MM.1S (cell line): ENCODE measurements around the gene ERLEC1.

ENCODE experiments used
- DNase-seq: peaks from one replicate; pipeline ENCODE4 v3.0.0-alpha.2; 2015
- H2AFZ ChIP-seq: fragments of 300-600 bp; sonication (generic); 2 replicates; pipeline ENCODE4 v1.6.0; 2016; ENCODE audit warnings: antibody characterized with exemption, low read length
- H3F3A ChIP-seq: fragments of 300-600 bp; sonication (generic); 2 replicates; pipeline ENCODE4 v1.6.1; 2016; ENCODE audit warnings: mild to moderate bottlenecking, antibody characterized with exemption, low read length, moderate library complexity, mixed read lengths; ENCODE audit not compliant: insufficient read depth
- H3K27ac ChIP-seq: fragments of 300-600 bp; sonication (generic); 2 replicates; pipeline ENCODE4 v1.5.1; 2016; ENCODE audit warnings: mild to moderate bottlenecking, low read length
- H3K27me3 ChIP-seq: fragments of 300-600 bp; sonication (generic); replicated peaks from 2 replicates; pipeline ENCODE4 v1.6.0; 2016; ENCODE audit warnings: low read length; ENCODE audit not compliant: insufficient read depth
- H3K36me3 ChIP-seq: fragments of 300-600 bp; sonication (generic); replicated peaks from 2 replicates; pipeline ENCODE4 v1.6.1; 2016; ENCODE audit warnings: mild to moderate bottlenecking, low read length, mixed read lengths; ENCODE audit not compliant: insufficient read depth
- H3K4me1 ChIP-seq: fragments of 300-600 bp; sonication (generic); 2 replicates; pipeline ENCODE4 v1.6.1; 2016; ENCODE audit warnings: low read length, mixed read lengths
- H3K4me2 ChIP-seq: fragments of 300-600 bp; sonication (generic); 2 replicates; pipeline ENCODE4 v1.6.0; 2016; ENCODE audit warnings: low read depth, low read length
- H3K4me3 ChIP-seq: fragments of 300-600 bp; sonication (generic); 2 replicates; pipeline ENCODE4 v1.5.1; 2016; ENCODE audit warnings: low read length, mixed read lengths
- H3K79me2 ChIP-seq: fragments of 300-600 bp; sonication (generic); 2 replicates; pipeline ENCODE4 v1.6.1; 2016; ENCODE audit warnings: mixed run types, low read length, mixed read lengths
- H3K9ac ChIP-seq: fragments of 300-600 bp; sonication (generic); 2 replicates; pipeline ENCODE4 v1.6.1; 2016; ENCODE audit warnings: low read length, mixed read lengths
- H3K9me2 ChIP-seq: fragments of 300-600 bp; sonication (generic); replicated peaks from 2 replicates; pipeline ENCODE4 v1.6.1; 2016; ENCODE audit warnings: mild to moderate bottlenecking, low read length, mixed read lengths; ENCODE audit not compliant: insufficient read depth
- H3K9me3 ChIP-seq: fragments of 300-600 bp; sonication (generic); replicated peaks from 2 replicates; pipeline ENCODE4 v1.6.1; 2016; ENCODE audit warnings: mild to moderate bottlenecking, low read length, mixed read lengths; ENCODE audit not compliant: insufficient read depth
- H4K20me1 ChIP-seq: fragments of 300-600 bp; sonication (generic); 2 replicates; pipeline ENCODE4 v1.6.1; 2016; ENCODE audit warnings: mild to moderate bottlenecking, low read length, moderate library complexity, mixed read lengths; ENCODE audit not compliant: insufficient read depth
- CTCF ChIP-seq: fragments of 300-600 bp; sonication (generic); IDR thresholded peaks from 2 replicates; pipeline ENCODE4 v1.5.1; 2016; ENCODE audit warnings: antibody characterized with exemption, low read length, mixed read lengths
- EZH2 ChIP-seq: fragments of 300-600 bp; sonication (generic); optimal IDR thresholded peaks from 2 replicates; pipeline ENCODE3; 2017; ENCODE audit warnings: low read depth, mild to moderate bottlenecking, antibody characterized with exemption, low read length, mixed read lengths
- EZH2phosphoT487 ChIP-seq: fragments of 300-600 bp; sonication (generic); IDR thresholded peaks from 2 replicates; pipeline ENCODE4 v1.6.1; 2018; ENCODE audit warnings: antibody characterized with exemption, low read length

Gene ERLEC1

DNA sequence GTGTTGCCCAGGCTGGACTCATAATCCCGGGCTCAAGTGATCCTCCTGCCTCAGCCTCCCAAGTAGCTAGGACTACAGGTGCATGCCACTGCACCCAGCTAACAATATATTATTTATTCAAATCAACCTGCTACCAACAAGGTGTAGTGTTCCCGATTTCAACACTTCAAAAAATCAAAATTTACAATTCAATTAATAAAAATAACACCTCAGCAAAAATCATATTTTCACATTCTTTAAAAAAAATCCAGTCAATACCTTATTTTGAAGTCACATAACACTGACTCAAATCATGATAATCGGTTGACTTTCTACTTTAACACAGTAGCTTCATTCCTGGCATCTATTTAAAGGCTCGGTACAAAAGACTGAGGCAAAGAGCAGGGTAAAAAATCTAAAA lies 65.7 kb downstream of the ERLEC1 start:
- H3K27me3 ChIP-seq = no peaks in the 10 kb centered on the region
- H2AFZ ChIP-seq = no peak overlapping the region
- H3K4me2 ChIP-seq = no peak overlapping the region
- H3F3A ChIP-seq = no peaks in the 10 kb centered on the region
- TF ChIP-seq EZH2 (no peak), EZH2phosphoT487 (no peak), CTCF (no peak)
- H3K9ac ChIP-seq = no peak overlapping the region
- H3K79me2 ChIP-seq = no peaks in the 10 kb centered on the region
- H3K27ac ChIP-seq = no peak overlapping the region
- no peak for DNase-seq
- H3K9me3 ChIP-seq = no peaks in the 10 kb centered on the region
- H3K9me2 ChIP-seq = no peaks in the 10 kb centered on the region
- H3K4me3 ChIP-seq = no peak overlapping the region
- no peaks in the 10 kb centered on the region for H3K4me1 ChIP-seq
- H3K36me3 ChIP-seq = no peaks in the 10 kb centered on the region
- H4K20me1 ChIP-seq = no peaks in the 10 kb centered on the region

DNA sequence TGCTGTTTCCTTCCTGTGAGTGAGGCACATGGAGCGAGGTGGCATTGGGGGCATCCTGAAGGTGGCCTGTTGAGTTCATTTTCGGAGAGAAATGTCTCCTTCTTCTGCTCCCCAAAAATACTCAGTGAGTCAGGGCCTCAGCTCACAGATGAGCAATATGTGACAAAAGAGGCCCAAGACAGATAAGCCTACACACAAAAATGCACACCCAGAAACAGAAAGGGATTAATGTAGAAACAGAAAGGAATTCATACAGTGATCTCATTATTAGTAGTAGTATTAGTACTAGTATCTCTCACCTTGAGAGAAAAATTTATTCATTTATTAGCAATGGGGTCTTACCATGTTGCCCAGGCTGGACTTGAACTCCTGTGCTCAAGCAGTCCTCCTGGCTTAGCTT lies 67.8 kb downstream of the ERLEC1 start:
- H3K4me1 ChIP-seq = no peaks in the 10 kb centered on the region
- no peaks in the 10 kb centered on the region for H3K79me2 ChIP-seq
- no peak for DNase-seq
- no peaks in the 10 kb centered on the region for H3K9me2 ChIP-seq
- no peak overlapping the region for H3K4me2 ChIP-seq
- H3K36me3 ChIP-seq = no peaks in the 10 kb centered on the region
- no peaks in the 10 kb centered on the region for H3K9me3 ChIP-seq
- H3F3A ChIP-seq = no peaks in the 10 kb centered on the region
- H3K27ac ChIP-seq = no peak overlapping the region
- no peak overlapping the region for H3K4me3 ChIP-seq
- no peaks in the 10 kb centered on the region for H4K20me1 ChIP-seq
- TF ChIP-seq CTCF (no peak), EZH2phosphoT487 (no peak), EZH2 (no peak)
- H3K27me3 ChIP-seq = no peaks in the 10 kb centered on the region
- no peak overlapping the region for H2AFZ ChIP-seq
- H3K9ac ChIP-seq = no peak overlapping the region

DNA sequence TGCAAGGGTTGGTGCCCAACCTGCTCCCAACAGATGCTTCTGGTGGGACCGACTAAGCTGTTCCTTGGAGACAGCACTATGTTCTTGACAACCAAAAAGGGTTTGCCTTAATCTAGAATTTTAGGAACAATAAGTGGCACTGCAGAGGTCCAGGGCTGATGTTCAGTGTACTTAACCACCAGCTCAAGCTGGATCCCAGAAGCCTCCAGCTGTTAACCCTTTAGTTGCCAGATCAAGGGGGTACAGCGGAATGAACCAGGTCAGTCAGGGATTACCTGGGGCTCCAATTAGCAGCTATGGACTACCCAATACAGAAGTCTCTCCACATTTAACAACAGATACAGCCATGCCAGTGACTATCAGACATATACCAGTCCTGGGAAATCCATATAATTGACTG lies 69.4 kb downstream of the ERLEC1 start:
- Histone ChIP-seq H3F3A (no peaks in the 10 kb centered on the region), H3K79me2 (no peaks in the 10 kb centered on the region), H3K27me3 (no peaks in the 10 kb centered on the region), H3K9me3 (no peaks in the 10 kb centered on the region), H3K36me3 (no peaks in the 10 kb centered on the region), H3K9ac (no peak overlapping the region), H3K4me3 (no peak overlapping the region), H3K4me1 (peaks cover 2% of the 10 kb centered on the region; the same call in 1 of the 2 replicates), H2AFZ (no peak overlapping the region), H4K20me1 (no peaks in the 10 kb centered on the region), H3K4me2 (no peak overlapping the region), H3K27ac (no peak overlapping the region), H3K9me2 (no peaks in the 10 kb centered on the region)
- no peak for DNase-seq
- TF ChIP-seq EZH2 (no peak), CTCF (no peak), EZH2phosphoT487 (no peak)
